Duodenal mucosa (tissue), 2 donors: ENCODE data around the gene DLG2.

Experiments
- H3K27ac ChIP-seq: one replicate; pipeline ENCODE4 v1.7.0; 2013; ENCODE audit warnings: low read depth, low read length
- H3K27me3 ChIP-seq, 2 donors: one replicate each; pipeline ENCODE4 v1.7.0; 2013; ENCODE audit warnings: low read length in 2 of 2, control low read depth in 1 of 2; ENCODE audit not compliant: insufficient read depth in 2 of 2, control insufficient read depth in 1 of 2
- H3K36me3 ChIP-seq, 2 donors: one replicate each; pipeline ENCODE4 v1.7.0; 2013; ENCODE audit warnings: low read length in 2 of 2, control low read depth in 1 of 2; ENCODE audit not compliant: insufficient read depth in 2 of 2, control insufficient read depth in 1 of 2
- H3K4me1 ChIP-seq, 2 donors: one replicate each; pipeline ENCODE4 v1.7.0; 2013; ENCODE audit warnings: low read length in 2 of 2, control low read depth in 1 of 2; ENCODE audit not compliant: insufficient read depth in 2 of 2, control insufficient read depth in 1 of 2
- H3K4me3 ChIP-seq, 2 donors: one replicate each; pipeline ENCODE4 v1.7.0; 2013; ENCODE audit warnings: low read length in 2 of 2, low read depth in 1 of 2
- H3K9ac ChIP-seq, 2 donors: one replicate each; pipeline ENCODE4 v1.7.0; 2013; ENCODE audit warnings: low read length in 2 of 2, low read depth in 1 of 2
- H3K9me3 ChIP-seq, 2 donors: one replicate each; pipeline ENCODE4 v1.7.0; 2013; ENCODE audit warnings: low read length in 2 of 2, control low read depth in 1 of 2; ENCODE audit not compliant: control insufficient read depth in 1 of 2

The DLG2 gene

DNA sequence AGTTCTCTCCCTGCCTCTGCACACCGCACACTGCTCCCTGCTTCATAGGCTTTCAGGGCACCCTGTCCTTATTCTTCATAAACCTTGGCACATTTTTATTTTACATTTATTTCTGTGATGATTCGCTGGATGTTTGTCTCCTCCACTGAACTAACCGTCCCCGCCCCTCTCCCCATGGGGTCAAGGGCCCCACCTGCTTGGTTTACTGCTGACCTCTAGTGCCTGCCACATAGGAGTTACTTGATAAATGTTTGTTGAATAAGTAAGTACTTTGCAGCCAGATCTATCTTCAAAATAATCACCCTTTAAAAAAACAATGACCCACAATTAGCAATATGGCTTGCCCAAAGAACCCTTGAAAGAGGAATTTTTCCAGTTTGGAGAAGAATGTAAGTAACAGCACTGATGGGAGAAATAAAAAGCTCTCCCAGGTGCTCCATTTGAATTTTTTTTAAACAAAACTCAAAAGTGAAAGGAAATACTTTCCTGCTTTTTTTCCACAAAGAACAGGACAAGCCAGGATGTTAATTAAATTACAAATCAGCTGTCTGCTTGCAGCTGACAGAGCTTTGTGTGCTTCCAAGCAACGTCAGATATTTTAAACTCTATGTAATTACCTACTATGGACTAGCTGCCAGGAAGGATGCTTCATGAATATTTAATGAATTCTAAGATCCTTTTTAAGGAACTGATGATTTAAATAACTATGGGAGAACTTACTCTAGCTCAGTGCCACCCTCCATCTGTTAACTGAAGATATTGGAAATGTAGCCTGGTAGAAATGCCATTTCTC lies 1083.6 kb downstream of the DLG2 start:
- no peak overlapping the region for H3K4me3 ChIP-seq
- no peaks in the 10 kb centered on the region for H3K27me3 ChIP-seq
- no peaks in the 10 kb centered on the region for H3K9me3 ChIP-seq
- H3K9ac ChIP-seq = no peak overlapping the region
- no peaks in the 10 kb centered on the region for H3K4me1 ChIP-seq
- no peaks in the 10 kb centered on the region for H3K36me3 ChIP-seq
- H3K27ac ChIP-seq = no peak overlapping the region

DNA sequence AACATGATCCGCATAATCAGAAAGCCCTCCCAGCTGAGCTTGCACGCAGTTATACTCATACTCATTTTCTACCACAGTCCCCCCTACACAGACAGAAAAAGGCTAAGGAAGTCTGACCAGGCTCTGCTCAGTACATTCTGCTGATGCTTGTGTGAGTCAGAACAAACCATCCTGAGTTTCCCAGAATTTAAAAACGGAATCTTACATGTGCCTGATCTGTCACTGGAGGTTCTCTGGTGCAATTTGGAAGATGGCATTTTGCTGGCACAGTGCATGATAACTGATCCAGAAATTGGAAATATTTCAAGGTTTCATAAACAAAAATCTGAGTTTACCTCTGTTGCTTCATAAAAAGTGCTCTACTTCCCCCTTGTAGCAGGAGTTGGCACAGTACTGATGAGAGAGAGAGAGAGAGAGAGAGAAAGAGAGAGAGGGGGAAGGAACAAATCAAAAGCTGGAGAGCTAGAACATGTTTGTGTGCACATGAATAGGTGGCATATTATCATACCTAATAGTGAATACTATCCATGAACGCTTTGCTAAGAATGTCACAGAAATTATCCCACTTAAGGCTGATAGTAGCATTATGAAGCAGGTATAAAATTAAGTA lies 1085.3 kb downstream of the DLG2 start:
- Histone ChIP-seq H3K4me1 (no peaks in the 10 kb centered on the region), H3K36me3 (no peaks in the 10 kb centered on the region), H3K27me3 (no peaks in the 10 kb centered on the region), H3K9me3 (no peaks in the 10 kb centered on the region), H3K27ac (no peak overlapping the region), H3K4me3 (no peak overlapping the region), H3K9ac (no peak overlapping the region)

DNA sequence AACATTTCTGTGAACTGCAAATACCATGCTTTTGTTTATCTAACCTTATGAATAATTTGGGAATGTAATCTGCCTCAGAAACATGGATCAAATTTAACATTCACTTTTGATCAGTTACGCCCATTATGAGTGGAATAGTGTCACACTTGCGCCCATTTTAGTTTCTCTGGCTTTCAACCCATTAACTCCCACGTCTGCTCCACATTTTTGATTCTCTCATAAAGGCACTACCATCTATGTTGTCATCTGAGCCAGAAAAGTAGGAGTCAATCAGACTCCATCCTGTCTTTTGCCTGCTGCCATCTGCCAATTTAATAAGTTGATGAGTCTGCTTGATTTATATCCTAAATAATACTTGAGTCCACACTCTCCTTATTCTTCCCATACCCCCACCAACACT lies 1090.7 kb downstream of the DLG2 start:
- Histone ChIP-seq H3K9me3 (no peaks in the 10 kb centered on the region), H3K9ac (no peak overlapping the region), H3K4me3 (no peak overlapping the region), H3K36me3 (no peaks in the 10 kb centered on the region), H3K27me3 (no peaks in the 10 kb centered on the region), H3K27ac (no peak overlapping the region), H3K4me1 (no peaks in the 10 kb centered on the region)

DNA sequence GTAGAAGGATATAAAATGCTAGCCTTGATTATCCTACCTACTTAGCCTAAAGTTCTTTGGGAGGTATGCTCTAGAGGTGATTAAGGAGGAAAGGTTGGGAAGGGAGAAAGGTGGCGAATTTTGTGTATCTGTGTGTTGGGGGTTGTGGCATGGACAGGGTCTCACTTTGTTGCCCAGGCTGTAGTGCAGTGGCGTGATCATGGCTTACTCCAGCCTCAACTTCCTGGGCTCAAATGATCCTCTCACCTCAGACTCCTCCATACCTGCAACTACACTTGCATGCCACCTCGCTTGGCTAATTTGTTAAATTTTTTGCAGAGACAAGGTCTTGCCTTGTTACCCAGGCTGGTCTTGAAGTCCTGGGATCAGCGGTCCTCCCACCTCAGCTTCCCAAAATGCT lies 1094.8 kb downstream of the DLG2 start:
- no peaks in the 10 kb centered on the region for H3K4me1 ChIP-seq
- H3K4me3 ChIP-seq = no peak overlapping the region
- no peak overlapping the region for H3K9ac ChIP-seq
- no peaks in the 10 kb centered on the region for H3K9me3 ChIP-seq
- H3K36me3 ChIP-seq = no peaks in the 10 kb centered on the region
- no peak overlapping the region for H3K27ac ChIP-seq
- no peaks in the 10 kb centered on the region for H3K27me3 ChIP-seq

DNA sequence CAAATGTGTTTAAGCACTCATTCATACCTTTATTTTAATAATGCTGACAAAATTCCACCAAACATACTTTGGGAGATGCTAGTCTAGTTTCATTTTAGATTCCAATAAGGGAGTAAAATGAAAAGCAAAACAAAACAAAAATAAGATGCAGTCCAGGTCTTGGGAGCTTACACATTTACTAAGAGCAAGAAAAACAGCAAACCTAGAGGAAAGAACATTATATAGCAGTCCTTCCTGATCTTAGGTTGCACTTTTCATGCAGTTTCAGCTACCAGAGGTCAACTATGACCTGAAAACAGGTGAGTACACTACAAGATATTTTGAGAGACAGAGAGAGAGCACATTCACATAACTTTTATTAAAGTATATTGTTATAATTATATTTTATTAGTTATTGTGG lies 1100.9 kb downstream of the DLG2 start:
- H3K4me3 ChIP-seq = no peak overlapping the region
- H3K36me3 ChIP-seq = no peaks in the 10 kb centered on the region
- H3K27me3 ChIP-seq = no peaks in the 10 kb centered on the region
- H3K4me1 ChIP-seq = no peaks in the 10 kb centered on the region
- no peak overlapping the region for H3K27ac ChIP-seq
- H3K9ac ChIP-seq = no peak overlapping the region
- no peaks in the 10 kb centered on the region for H3K9me3 ChIP-seq

DNA sequence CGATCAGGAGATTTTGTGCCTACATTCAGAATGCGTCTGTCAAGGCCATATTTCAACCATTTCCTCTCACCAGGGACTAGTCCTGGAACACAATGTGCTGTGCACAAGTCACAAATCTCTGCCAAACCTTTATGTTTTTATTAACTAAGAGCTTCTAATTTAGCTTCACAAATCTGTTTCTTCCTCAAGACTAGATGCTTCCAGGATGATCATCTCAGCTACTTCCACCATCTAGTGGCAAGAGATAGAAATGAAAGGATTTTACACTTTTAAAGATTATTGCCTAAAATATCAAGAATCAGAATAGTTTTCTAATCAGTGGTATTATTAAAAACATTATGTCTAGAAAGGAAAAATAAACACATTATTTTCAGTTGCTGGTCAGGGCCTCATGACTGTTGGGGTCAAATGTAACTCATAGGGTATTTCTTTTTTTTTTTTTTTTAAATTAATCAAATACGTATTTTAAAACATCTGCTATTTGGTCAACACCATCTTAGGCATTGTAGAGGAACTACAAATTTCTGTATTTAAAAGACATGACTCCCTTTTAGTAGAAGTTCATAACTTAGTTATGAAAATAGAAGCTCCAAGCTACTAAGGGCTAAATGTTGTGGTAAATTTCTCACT lies 1102.6 kb downstream of the DLG2 start:
- H3K4me3 ChIP-seq = no peak overlapping the region
- no peaks in the 10 kb centered on the region for H3K9me3 ChIP-seq
- no peaks in the 10 kb centered on the region for H3K4me1 ChIP-seq
- no peak overlapping the region for H3K27ac ChIP-seq
- H3K27me3 ChIP-seq = no peaks in the 10 kb centered on the region
- no peaks in the 10 kb centered on the region for H3K36me3 ChIP-seq
- H3K9ac ChIP-seq = no peak overlapping the region

DNA sequence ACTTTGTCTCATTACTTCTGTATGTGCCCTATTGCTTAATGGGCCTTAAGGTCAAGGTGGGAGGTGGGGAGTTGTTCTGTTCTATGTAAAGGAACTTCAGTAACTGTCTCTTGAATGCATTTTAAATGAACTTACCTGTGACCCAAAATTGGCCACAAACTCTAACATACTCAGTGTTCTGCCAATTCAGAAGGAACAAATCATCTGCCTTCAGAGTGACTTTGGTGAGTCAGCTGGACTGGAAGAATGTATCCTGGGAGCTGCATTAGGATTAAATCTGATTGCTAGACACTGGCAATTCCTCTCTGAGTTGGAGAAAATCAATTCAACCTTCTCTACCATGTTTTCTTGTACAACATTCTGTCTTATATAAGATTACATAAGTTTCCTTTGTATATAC lies 1104.8 kb downstream of the DLG2 start:
- no peaks in the 10 kb centered on the region for H3K27me3 ChIP-seq
- no peak overlapping the region for H3K27ac ChIP-seq
- no peaks in the 10 kb centered on the region for H3K9me3 ChIP-seq
- no peak overlapping the region for H3K4me3 ChIP-seq
- no peak overlapping the region for H3K9ac ChIP-seq
- H3K36me3 ChIP-seq = no peaks in the 10 kb centered on the region
- no peaks in the 10 kb centered on the region for H3K4me1 ChIP-seq

DNA sequence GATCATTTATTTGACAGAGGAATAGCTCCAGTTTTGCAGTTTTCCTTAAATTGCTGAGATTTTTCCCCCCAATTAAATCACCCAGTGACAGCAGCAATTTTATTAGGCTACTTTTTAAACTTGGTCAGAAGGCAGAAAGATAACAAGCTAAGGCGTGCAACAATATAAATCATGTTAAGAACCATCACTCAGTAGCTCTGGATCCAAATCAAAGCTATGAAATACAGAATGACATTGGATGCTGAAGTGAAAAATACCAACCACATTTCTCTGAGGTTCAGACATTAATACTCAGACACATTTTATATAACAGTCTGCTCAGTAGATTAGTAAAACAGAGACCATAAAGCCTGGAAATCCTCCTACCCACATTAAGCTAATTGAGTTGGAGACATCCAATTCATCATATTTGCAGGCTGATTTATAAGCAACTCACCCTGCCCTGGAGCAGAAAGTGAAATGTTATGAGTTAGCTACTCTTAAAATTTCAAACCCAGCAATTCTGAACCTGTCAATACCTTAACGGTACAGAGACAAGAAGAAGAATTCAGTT lies 1108.4 kb downstream of the DLG2 start:
- Histone ChIP-seq H3K27ac (no peak overlapping the region), H3K9me3 (no peaks in the 10 kb centered on the region), H3K36me3 (no peaks in the 10 kb centered on the region), H3K9ac (no peak overlapping the region), H3K4me3 (no peak overlapping the region), H3K4me1 (no peaks in the 10 kb centered on the region), H3K27me3 (no peaks in the 10 kb centered on the region)

DNA sequence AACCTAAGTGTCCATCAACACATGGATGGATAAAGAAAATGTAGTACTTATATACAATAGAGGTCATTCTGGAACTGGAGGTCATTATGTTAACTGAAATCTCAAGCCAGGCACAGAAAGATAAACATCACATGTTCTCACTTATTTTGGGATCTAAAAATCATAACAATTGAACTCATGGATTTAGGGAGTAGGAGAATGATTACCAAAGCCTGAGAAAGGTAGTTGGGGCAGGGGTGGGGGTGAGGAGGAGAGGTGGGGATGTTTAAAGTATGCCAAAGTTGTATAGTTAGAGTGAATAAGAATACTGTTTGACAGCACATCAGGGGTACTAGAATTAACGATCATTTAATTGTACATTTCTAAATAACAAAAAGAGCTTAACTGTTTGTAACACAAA lies 1112.7 kb downstream of the DLG2 start:
- no peak overlapping the region for H3K27ac ChIP-seq
- no peak overlapping the region for H3K4me3 ChIP-seq
- H3K9me3 ChIP-seq = no peaks in the 10 kb centered on the region
- H3K36me3 ChIP-seq = no peaks in the 10 kb centered on the region
- H3K9ac ChIP-seq = no peak overlapping the region
- no peaks in the 10 kb centered on the region for H3K4me1 ChIP-seq
- no peaks in the 10 kb centered on the region for H3K27me3 ChIP-seq

DNA sequence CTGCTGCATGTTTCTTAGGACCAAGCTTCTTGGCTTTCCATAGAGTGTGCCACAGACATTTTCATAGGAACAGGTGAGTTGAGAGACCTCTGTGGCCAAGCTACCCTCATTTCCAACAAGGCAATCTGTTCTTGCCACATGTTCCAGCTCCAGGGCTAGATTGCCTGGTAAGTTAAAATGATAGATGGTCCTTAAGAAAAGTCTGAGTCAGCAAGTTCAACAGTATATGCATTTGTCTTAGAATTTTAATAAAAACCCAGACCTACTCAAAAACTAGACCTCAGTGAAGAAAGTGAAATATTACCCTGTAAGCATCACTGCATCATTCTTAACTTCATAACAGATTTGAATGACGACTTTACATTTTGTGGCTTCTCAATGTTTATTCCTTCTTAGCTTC lies 1123.6 kb downstream of the DLG2 start:
- no peak overlapping the region for H3K9ac ChIP-seq
- no peak overlapping the region for H3K4me3 ChIP-seq
- H3K9me3 ChIP-seq = no peaks in the 10 kb centered on the region
- no peaks in the 10 kb centered on the region for H3K36me3 ChIP-seq
- no peaks in the 10 kb centered on the region for H3K27me3 ChIP-seq
- H3K4me1 ChIP-seq = no peaks in the 10 kb centered on the region
- no peak overlapping the region for H3K27ac ChIP-seq
